Testis (tissue), 3 donors: ENCODE data around the gene CA10. TPM values are rescaled to one million over a fixed set of nuclear protein-coding genes. Genes with fewer than 3 reads are reported as not detected.

Experiments used
- DNase-seq: peaks from one replicate; pipeline ENCODE4 v3.0.0-alpha.2; 2019
- H3K27ac ChIP-seq, 2 donors: fragments of 200-600 bp; sonication (generic); one replicate each; pipeline ENCODE4 v1.5.1; 2019
- H3K27me3 ChIP-seq: fragments of 200-600 bp; sonication (generic); one replicate; pipeline ENCODE4 v1.5.1; 2019
- H3K36me3 ChIP-seq: fragments of 200-600 bp; sonication (generic); one replicate; pipeline ENCODE4 v1.5.1; 2017; ENCODE audit warnings: low read depth; ENCODE audit errors: missing control alignments
- H3K4me1 ChIP-seq: fragments of 200-600 bp; sonication (generic); one replicate; pipeline ENCODE4 v1.5.1; 2019
- H3K4me3 ChIP-seq, 2 donors: fragments of 200-600 bp; sonication (generic); one replicate each; pipeline ENCODE4 v1.5.1; 2017 to 2019
- H3K9me3 ChIP-seq: fragments of 200-600 bp; sonication (generic); one replicate; pipeline ENCODE4 v1.5.1; 2017
- POLR2A ChIP-seq: fragments of 450-650 bp; IDR thresholded peaks from one replicate; pipeline ENCODE4 v1.6.1; 2017; ENCODE audit warnings: antibody characterized with exemption, mild to moderate bottlenecking, moderate library complexity
- WGBS, 2 donors: methylation state at CpG; one replicate each; pipeline ENCODE4 v1.1.5; 2018; 5-methylcytosine and 5-hydroxymethylcytosine counted together
- intact Hi-C: fragments of 100-400 bp; cut with DNase I; formaldehyde crosslinking; loops from one replicate; pipeline ENCODE4 v1.15.1; 2023; ENCODE audit warnings: low total_unique reads
- polyA plus RNA-seq: library from polyadenylated mRNA; stranded (reverse); fragments of 350-450 nt; fragmentation: Illumina TruSeq; extraction: RNeasy Lipid Tissue Mini Kit (QIAGEN cat#74804); gene quantifications from one replicate; pipeline ENCODE4 v1.2.3, GENCODE V29; 2014; ENCODE audit warnings: low read depth, low replicate concordance; ENCODE audit not compliant: insufficient read depth
- total RNA-seq, 2 donors: library from RNA; depleted of rRNA; stranded (reverse); fragments of >200 nt; gene quantifications; one replicate each; pipeline ENCODE4 v1.2.3, GENCODE V29; 2016
- TF ChIP-seq, protein P1 (sequence below), 3 experiments: fragments of 450-650 bp in 2 of 3; fragments of 200-600 bp in 1 of 3; sonication (generic) in 1 of 3; IDR thresholded peaks; one replicate each; pipeline ENCODE4 v1.5.1; 2016 to 2019; ENCODE audit warnings: antibody characterized with exemption in 3 of 3, mild to moderate bottlenecking in 2 of 3, moderate library complexity in 1 of 3

The CA10 gene
- total and polyA plus RNA-seq, 3 donors from 2014 or later: 5.0 to 30.7 (median 5.3) TPM

DNA sequence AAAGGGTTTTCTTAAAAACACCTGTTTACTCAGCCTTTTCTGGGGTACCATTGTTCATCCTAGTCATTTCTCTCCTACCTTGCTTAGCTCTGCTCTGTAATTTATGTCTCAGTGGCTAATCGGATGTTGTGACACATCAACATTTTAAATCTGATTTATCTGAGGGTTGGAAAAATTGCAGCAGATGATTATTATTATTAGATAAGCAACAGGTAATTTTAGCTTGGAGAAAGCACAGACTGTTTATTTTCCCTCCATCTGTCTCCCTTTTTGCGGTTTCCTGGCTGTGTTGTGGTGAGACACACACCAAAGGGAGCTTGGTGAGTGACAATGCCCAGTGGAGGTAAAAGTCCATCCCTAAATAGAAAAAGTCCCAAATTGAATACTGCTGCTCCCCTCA is 508.3 kb downstream of the CA10 start:
- Histone ChIP-seq H3K27ac (no peak overlapping the region), H3K36me3 (no peaks in the 10 kb centered on the region), H3K4me3 (no peak overlapping the region), H3K9me3 (no peaks in the 10 kb centered on the region), H3K4me1 (no peaks in the 10 kb centered on the region), H3K27me3 (no peaks in the 10 kb centered on the region)
- no peak for DNase-seq
- intact Hi-C loops: no loop called here
- TF ChIP-seq, protein P1, sequence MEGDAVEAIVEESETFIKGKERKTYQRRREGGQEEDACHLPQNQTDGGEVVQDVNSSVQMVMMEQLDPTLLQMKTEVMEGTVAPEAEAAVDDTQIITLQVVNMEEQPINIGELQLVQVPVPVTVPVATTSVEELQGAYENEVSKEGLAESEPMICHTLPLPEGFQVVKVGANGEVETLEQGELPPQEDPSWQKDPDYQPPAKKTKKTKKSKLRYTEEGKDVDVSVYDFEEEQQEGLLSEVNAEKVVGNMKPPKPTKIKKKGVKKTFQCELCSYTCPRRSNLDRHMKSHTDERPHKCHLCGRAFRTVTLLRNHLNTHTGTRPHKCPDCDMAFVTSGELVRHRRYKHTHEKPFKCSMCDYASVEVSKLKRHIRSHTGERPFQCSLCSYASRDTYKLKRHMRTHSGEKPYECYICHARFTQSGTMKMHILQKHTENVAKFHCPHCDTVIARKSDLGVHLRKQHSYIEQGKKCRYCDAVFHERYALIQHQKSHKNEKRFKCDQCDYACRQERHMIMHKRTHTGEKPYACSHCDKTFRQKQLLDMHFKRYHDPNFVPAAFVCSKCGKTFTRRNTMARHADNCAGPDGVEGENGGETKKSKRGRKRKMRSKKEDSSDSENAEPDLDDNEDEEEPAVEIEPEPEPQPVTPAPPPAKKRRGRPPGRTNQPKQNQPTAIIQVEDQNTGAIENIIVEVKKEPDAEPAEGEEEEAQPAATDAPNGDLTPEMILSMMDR (IDR thresholded peaks at IDR 0.05): no peak
- TF ChIP-seq POLR2A: no peak
- WGBS, 2 donors: 77 to 82% methylated on average over 2 of the region's 2 CpGs

DNA sequence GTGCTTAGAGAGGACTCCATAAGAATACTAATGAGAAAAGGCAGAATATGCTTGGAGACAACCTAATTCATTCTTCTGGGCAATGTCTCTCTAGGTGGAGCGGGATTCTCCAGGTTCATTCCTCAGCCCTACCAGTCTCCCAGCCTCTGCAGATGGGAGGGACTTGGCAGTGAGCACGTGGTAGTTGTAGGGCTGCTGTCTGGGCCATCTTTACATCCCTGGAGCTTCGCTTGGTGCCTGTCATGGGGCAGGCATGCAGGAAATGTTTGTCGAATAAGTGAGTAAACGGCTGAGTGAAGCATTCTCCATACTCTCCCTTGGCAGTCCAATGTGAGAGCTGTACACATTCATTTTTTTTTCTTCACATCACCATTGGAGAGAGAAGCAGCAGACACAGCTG is 510.7 kb downstream of the CA10 start:
- intact Hi-C loops: no loop called here
- 84 to 86% methylated on average over 5 of the region's 5 CpGs for WGBS, 2 donors
- no peaks in the 10 kb centered on the region for H3K4me1 ChIP-seq

DNA sequence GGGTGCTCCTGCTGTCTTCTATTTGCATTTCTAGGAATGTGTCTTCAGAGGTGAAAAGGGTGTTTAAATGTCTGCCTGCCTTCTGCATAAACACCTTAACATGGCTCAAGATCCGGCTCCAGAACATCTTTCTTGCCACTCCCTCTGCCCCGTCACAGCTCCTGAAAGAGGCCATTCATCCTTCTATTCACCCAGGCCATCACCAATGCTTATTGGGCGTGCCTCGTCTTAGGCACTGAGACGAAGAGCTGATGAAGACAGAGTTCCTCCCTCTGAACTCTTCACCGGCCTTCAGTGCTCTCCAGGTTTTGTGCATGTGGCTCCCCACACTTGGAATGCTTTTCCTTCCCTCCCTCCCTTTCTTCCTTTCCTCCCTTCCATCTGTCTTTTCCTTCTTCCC is 511.4 kb downstream of the CA10 start:
- no peaks in the 10 kb centered on the region for H3K36me3 ChIP-seq
- no peaks in the 10 kb centered on the region for H3K4me1 ChIP-seq
- no peaks in the 10 kb centered on the region for H3K9me3 ChIP-seq
- H3K27ac ChIP-seq: no peak overlapping the region
- intact Hi-C loops: no loop called here
- no peak for DNase-seq
- no peak overlapping the region for H3K4me3 ChIP-seq
- TF ChIP-seq POLR2A: no peak
- TF ChIP-seq, protein P1 (IDR thresholded peaks at IDR 0.05): no peak
- 74 to 76% methylated on average over 6 of the region's 6 CpGs for WGBS, 2 donors
- no peaks in the 10 kb centered on the region for H3K27me3 ChIP-seq

More for the DNA sequence above, 510.7 kb downstream of the CA10 start:
- H3K4me3 ChIP-seq: no peak overlapping the region
- no peaks in the 10 kb centered on the region for H3K36me3 ChIP-seq
- TF ChIP-seq, protein P1 (IDR thresholded peaks at IDR 0.05): no peak
- no peak for TF ChIP-seq POLR2A
- no peaks in the 10 kb centered on the region for H3K9me3 ChIP-seq
- no peak overlapping the region for H3K27ac ChIP-seq
- H3K27me3 ChIP-seq: no peaks in the 10 kb centered on the region
- DNase-seq: no peak

DNA sequence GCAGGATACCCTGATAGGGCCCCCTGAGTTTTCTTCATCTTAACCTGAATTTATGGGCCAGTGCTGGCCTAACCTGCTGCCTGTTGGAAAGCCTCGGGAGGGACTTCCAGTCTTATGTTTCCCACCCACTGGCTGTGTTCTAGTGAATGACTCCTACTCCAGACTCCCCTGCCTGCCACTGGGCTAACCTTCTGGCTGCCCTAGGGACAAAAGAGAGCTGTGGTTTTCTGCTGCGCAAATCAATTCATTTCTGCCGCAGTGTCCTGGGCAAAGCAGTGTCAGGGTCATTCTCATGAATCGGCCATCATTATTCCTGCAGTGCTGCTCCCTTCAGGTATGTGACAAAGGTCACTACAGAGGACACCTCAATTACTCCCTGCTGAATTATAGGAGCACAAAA is 512.0 kb downstream of the CA10 start:
- WGBS, 2 donors: 79 to 82% methylated on average over 4 of the region's 4 CpGs
- TF ChIP-seq POLR2A: no peak
- TF ChIP-seq, protein P1 (IDR thresholded peaks at IDR 0.05): no peak
- H3K36me3 ChIP-seq: no peaks in the 10 kb centered on the region
- H3K4me1 ChIP-seq: no peaks in the 10 kb centered on the region
- no peaks in the 10 kb centered on the region for H3K27me3 ChIP-seq
- H3K27ac ChIP-seq: no peak overlapping the region
- no peak overlapping the region for H3K4me3 ChIP-seq
- no peak for DNase-seq
- H3K9me3 ChIP-seq: no peaks in the 10 kb centered on the region
- intact Hi-C loops: no loop called here

DNA sequence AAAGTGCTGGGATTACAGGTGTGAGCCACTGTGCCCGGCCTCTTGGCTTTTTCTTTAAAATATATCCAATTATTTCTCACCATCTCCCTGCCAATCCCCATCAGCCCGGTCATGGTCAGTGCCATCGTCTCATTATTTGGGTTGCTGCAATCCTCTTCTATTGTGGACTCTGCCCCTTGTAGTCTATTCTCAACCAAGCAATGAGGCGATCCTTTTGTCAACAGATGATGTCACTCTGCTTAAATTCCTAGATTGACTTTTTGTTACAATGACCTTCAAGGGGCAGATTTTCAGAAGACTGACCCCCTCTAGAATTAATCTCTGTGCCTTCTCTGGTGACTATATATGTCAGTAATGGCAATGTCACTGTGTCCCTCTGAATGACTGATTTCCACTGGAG is 513.5 kb downstream of the CA10 start:
- Histone ChIP-seq H3K27me3 (no peaks in the 10 kb centered on the region), H3K36me3 (no peaks in the 10 kb centered on the region), H3K4me3 (no peak overlapping the region), H3K4me1 (no peaks in the 10 kb centered on the region), H3K9me3 (no peaks in the 10 kb centered on the region), H3K27ac (no peak overlapping the region)
- no peak for DNase-seq
- intact Hi-C loops: no loop called here
- TF ChIP-seq, protein P1 (IDR thresholded peaks at IDR 0.05): no peak
- TF ChIP-seq POLR2A: no peak
- 90 to 95% methylated on average over 4 of the region's 4 CpGs for WGBS, 2 donors
